Astrocyte of the spinal cord (primary cell): ENCODE data around the gene RHBDF2.

Experiments
- DNase-seq: peaks from one replicate; pipeline ENCODE4 v3.0.0; 2011; ENCODE audit warnings: low read depth, low spot score
- H3K4me3 ChIP-seq: 2 replicates; pipeline ENCODE4 v1.5.1; 2011; ENCODE audit warnings: low read depth, mild to moderate bottlenecking, low read length, moderate library complexity
- in situ Hi-C: cut with HindIII; loops from 2 replicates; pipeline ENCODE4 v1.10.0; 2017; ENCODE audit warnings: low sequenced_read_pairs
- TF ChIP-seq, protein P1 (sequence below): IDR thresholded peaks from 2 replicates; pipeline ENCODE4 v1.5.1; 2012; ENCODE audit warnings: low read depth, mild to moderate bottlenecking, low read length, inconsistent platforms

Gene RHBDF2

DNA sequence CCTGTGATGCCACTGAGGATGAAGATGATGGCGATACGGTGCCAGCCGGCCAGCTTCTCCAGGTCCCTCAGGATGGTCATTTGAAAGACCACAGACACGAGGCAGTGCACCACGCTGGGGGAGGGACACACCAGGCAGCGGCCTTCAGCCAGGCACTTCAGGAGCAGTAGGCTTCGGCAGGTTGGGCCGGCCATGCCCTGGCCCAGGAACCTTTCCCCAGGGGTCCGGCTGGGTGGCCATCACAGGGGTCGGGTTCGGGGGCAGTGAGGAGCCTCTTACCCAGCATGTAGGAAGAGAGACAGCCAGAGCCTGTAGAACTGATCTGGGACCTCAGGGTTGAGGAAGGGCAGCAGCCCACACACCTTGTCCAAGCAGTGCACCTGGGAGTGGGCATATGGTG, 28.5 kb downstream of the RHBDF2 start:
- DNase-seq, result no peak
- in situ Hi-C loops, result no loop called here
- TF ChIP-seq, protein P1, sequence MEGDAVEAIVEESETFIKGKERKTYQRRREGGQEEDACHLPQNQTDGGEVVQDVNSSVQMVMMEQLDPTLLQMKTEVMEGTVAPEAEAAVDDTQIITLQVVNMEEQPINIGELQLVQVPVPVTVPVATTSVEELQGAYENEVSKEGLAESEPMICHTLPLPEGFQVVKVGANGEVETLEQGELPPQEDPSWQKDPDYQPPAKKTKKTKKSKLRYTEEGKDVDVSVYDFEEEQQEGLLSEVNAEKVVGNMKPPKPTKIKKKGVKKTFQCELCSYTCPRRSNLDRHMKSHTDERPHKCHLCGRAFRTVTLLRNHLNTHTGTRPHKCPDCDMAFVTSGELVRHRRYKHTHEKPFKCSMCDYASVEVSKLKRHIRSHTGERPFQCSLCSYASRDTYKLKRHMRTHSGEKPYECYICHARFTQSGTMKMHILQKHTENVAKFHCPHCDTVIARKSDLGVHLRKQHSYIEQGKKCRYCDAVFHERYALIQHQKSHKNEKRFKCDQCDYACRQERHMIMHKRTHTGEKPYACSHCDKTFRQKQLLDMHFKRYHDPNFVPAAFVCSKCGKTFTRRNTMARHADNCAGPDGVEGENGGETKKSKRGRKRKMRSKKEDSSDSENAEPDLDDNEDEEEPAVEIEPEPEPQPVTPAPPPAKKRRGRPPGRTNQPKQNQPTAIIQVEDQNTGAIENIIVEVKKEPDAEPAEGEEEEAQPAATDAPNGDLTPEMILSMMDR, result no peak
- no peak overlapping the region for H3K4me3 ChIP-seq

DNA sequence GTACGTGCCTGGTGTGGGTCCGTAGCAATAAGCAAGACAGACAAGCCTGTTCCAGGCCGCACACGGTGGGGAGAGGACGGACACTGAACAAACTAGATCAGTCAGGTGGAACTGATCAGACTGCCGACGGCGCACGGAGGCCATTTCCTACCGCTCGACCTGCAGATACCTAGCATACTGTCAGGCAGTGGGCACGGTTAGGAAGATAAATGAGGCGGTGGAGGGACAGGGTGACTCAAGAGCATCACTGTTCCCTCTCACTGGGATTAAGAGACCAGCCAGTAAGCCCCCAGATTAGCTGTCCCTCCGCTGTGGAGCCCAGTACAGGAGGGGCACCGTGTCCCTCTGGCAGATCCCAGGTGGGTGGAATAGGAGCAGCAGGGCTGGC, 29.0 kb downstream of the RHBDF2 start:
- in situ Hi-C loops, result no loop called here
- TF ChIP-seq, protein P1, result no peak
- DNase-seq, result no peak
- H3K4me3 ChIP-seq, result no peak overlapping the region

DNA sequence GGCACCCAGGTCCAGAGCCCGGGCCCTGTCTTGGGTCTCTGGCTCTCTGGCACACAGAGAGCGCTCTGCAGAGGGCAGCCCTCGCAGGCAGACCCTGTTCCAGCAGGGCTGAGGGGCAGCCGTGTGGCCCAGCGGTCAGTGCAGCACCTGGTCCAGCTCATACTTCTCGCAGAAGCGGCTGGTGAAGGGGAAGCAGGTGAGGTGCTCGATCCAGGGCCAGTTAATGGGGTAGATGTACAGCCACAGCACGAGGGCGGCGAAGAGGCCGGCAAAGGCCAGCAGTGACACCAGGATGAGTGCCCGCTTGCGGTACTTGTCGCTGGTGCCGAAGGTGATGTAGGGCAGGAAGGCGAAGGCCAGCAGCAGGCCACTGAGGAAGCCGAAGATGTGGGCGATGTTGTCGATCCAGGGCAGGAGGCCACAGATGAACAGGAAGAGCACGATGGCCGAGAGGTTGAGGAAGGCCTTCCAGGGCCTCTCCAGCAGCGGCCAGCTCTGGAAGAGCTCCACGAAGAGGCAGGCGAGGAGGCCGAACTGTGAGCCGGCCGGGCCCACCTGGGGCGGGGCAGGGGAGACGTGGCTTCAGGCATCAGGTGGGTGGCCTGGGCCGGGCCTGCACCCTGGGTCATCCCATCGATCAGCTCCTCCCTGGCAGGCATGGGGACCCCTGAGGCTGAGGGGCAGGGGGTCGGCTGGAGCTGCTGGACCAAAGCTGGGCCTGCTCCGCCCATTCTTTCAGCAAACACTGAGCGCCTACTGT, 29.5 kb downstream of the RHBDF2 start:
- TF ChIP-seq, protein P1, result no peak
- no peak for DNase-seq
- H3K4me3 ChIP-seq, result no peak overlapping the region
- in situ Hi-C loops, result no loop called here

DNA sequence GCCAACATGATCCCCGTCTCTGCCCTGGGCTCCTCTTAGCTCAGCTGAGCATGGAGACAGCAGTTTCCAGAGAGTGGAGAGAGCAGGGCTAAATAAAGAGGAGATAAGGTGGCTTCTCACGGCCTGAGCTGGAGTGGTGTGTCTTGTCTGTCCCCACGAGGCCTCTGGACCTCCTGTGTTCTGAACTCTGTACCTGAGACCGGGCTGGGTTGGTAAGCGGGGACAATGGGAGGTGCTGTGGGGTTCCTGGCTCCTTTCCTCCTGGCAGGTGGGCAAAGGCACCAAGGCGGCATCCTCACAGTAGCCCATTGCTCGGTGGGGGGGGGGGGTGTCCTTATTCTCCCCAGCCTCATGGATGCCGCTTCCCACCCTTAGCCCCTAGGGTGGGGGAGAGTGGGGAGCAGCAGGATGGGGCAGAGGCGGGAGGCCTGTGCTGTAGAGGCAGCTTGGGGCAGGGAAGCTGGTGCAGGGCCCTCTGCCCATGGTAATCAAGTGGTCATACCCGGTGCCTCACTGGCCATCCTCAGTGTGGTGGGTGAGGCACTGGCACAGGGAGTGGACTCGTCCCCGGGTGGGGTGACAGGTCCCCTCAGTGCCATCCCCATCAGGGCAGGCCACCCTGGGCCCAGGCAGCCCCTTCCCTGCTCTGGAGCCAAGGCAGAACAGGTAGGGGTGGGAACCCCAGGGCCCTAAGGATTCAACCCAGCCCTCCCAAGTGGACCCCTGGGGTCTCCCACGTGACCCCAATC, 31.1 kb downstream of the RHBDF2 start:
- no peak overlapping the region for H3K4me3 ChIP-seq
- DNase-seq, result no peak
- in situ Hi-C loops, result no loop called here
- TF ChIP-seq, protein P1, result no peak

DNA sequence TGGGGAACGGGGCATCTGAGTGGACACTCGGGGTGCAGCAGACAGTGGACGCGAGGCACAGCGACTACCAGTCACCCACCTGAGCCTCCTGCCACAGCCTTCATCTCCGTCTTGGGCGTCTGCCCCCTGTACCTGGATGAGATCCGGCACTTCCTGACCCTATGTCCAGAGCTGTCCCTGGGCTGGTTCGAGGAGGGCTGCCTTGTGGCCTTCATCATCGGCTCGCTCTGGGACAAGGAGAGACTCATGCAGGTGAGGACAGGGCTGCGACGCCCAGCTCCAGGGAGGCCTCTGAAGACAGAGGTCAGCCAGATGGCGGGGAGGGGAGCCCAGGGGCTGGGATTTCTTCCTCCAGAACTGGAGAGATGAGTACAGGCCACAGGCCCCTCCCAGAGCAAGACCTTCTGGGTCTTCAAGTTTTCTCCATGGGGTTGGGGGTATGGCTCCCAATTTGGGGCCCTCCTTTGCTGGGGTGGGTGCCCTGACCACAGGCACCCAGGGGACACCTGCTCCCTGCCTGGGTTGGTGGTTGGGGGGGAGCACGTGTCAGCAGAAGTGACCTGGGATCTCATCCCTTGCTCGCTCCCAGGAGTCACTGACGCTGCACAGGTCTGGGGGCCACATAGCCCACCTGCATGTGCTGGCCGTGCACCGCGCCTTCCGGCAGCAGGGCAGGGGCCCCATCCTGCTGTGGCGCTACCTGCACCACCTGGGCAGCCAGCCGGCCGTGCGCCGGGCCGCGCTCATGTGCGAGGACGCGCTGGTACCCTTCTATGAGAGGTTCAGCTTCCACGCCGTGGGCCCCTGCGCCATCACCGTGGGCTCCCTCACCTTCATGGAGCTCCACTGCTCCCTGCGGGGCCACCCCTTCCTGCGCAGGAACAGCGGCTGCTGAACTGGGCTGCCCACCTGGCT, 31.9 kb downstream of the RHBDF2 start:
- H3K4me3 ChIP-seq, result no peak overlapping the region
- in situ Hi-C loops, result no loop called here
- TF ChIP-seq, protein P1, result no peak
- no peak for DNase-seq

DNA sequence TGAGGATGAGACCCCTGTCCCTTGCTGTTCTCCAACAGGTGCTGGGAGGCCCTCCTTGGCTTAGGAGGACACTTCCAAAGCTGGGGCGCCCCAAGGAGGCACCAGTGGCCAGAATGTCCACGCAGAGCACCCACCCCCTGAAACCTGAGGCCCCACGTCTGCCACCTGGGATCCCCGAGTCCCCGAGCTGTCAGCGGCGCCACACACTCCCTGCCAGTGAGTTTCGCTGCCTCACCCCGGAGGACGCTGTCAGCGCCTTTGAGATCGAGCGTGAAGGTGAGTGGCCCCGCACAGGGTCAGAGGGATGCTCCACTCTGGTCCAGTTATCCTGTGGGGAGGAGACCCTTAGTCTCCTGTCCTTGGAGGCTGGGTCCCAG, 32.6 kb downstream of the RHBDF2 start:
- in situ Hi-C loops, result no loop called here

More for the DNA sequence above, 32.6 kb downstream of the RHBDF2 start:
- TF ChIP-seq, protein P1, result no peak
- no peak for DNase-seq
- H3K4me3 ChIP-seq, result no peak overlapping the region
